AG09309 (cell line): Measurements from ENCODE around the gene IL36G.

ENCODE experiments used
- DNase-seq: peaks from one replicate; pipeline ENCODE4 v3.0.0-alpha.2; 2010; ENCODE audit warnings: low read depth
- H3K4me3 ChIP-seq: 2 replicates; pipeline ENCODE4 v1.5.1; 2011; ENCODE audit warnings: mild to moderate bottlenecking, low read depth, low read length, moderate library complexity; ENCODE audit not compliant: control insufficient read depth
- TF ChIP-seq, protein P1 (sequence below): IDR thresholded peaks from 2 replicates; pipeline ENCODE4 v1.5.1; 2011; ENCODE audit warnings: mild to moderate bottlenecking, low read depth, low read length, inconsistent platforms; ENCODE audit not compliant: insufficient read depth, control insufficient read depth; ENCODE audit errors: missing control alignments

Gene IL36G

DNA sequence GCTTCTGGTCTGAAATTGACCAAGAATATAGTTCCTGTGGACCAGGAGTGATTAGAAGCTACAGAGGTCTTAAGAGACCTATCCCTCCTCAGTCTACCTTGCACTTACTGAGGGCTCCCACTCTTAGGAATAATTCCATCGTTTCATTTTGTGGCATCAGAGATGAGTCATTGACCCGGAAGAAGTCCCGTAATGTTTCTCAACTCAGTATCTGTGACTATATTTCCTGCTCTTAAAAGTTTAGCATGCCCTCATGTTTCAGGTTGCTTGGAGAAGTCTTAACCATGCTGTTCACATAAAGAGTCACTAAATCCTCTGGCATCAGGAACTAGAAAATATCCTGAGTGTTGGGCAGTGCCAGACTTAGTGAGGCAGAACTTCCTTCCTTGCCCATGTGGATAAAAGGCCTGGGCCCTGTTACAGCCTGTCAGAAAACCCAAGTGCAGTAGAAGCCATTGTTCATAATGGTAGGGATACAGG lies 27.3 kb downstream of the IL36G start, which contains the start of gene IL36A:
IL36A (plus strand) TSS at position 430 of the 480 bp plus-strand sequence. CDS start 413 bp downstream, outside the sequence.
- DNase-seq = no peak
- H3K4me3 ChIP-seq = no peak within 1 kb of the TSS
- TF ChIP-seq, protein P1, sequence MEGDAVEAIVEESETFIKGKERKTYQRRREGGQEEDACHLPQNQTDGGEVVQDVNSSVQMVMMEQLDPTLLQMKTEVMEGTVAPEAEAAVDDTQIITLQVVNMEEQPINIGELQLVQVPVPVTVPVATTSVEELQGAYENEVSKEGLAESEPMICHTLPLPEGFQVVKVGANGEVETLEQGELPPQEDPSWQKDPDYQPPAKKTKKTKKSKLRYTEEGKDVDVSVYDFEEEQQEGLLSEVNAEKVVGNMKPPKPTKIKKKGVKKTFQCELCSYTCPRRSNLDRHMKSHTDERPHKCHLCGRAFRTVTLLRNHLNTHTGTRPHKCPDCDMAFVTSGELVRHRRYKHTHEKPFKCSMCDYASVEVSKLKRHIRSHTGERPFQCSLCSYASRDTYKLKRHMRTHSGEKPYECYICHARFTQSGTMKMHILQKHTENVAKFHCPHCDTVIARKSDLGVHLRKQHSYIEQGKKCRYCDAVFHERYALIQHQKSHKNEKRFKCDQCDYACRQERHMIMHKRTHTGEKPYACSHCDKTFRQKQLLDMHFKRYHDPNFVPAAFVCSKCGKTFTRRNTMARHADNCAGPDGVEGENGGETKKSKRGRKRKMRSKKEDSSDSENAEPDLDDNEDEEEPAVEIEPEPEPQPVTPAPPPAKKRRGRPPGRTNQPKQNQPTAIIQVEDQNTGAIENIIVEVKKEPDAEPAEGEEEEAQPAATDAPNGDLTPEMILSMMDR = no peak

DNA sequence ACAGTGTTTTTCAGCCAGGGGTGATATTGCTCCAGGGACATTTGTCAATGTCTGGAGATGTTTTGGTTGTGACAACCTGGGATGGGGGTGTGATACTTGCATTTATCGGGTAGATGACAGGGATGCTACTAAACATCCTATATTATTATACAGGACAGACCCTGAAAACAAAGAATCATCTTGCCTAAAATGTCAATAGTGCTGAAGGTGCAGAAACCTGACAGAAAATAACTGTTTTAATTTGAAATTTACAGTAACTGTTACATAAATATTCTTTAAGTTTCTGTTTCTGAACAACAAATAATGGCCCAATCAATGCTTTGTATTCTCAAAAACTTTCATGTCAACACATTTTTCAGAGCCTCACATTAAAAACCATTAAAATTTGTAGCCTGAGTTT lies 29.4 kb downstream of the IL36G start:
- H3K4me3 ChIP-seq = no peak overlapping the region
- TF ChIP-seq, protein P1 = no peak
- no peak for DNase-seq

DNA sequence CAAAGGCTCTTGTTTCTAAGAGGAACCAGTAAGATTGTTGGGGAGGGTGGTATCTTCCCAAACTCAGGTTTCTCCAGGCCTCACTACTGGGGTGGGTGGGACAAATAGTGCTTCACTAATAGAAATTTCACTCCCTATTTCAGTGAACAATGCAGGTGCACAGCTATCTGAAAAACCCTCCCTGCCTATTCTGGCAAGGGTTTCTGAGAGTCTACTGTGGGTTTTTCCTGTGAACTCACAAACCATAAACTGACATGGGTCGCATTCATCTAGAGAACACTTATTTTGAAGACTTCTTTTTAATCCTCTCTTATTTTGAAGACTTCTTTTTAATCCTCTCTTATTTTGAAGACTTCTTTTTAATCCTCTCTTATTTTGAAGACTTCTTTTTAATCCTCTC lies 31.8 kb downstream of the IL36G start:
- TF ChIP-seq, protein P1 = no peak
- H3K4me3 ChIP-seq = no peak overlapping the region
- DNase-seq = no peak

DNA sequence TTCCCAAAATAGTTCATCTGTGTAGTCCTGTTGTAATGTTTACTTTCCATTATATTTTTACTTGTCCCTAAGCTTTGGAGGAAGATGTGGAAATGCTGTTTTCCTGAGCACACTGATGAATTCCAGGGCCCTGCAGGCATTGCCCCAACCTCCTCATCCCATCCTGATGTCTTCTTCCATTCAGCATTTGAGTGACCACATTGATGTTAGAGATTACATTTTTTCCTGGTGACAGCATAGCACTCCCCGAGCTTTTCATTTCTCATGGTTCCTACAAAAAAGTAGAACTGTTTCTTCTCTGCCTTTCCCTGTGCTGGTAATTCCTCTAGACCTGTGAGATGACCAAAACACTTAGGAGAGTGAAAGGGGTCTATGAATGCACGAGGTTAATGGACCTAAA lies 32.3 kb downstream of the IL36G start:
- TF ChIP-seq, protein P1 = no peak

DNA sequence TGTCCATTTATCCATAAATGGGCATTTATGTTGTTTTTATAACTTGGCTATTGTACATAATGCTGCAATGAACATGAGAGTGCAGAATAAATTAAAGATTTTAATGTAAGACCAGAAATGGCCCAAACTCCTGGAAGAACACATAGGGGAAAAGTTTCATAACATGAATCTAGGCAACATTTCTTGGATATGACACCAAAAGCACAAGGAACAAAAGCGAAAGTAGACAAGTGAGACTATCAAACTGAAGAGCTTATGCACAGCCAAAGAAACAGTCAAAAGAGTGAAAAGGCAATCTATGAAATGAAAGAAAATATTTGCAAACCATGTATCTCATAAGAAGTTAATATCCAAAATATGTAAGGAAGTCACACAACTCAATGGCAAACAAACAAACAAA lies 33.3 kb downstream of the IL36G start:
- H3K4me3 ChIP-seq = no peak overlapping the region
- no peak for DNase-seq

More for the DNA sequence above, 32.3 kb downstream of the IL36G start:
- no peak for DNase-seq
- no peak overlapping the region for H3K4me3 ChIP-seq

DNA sequence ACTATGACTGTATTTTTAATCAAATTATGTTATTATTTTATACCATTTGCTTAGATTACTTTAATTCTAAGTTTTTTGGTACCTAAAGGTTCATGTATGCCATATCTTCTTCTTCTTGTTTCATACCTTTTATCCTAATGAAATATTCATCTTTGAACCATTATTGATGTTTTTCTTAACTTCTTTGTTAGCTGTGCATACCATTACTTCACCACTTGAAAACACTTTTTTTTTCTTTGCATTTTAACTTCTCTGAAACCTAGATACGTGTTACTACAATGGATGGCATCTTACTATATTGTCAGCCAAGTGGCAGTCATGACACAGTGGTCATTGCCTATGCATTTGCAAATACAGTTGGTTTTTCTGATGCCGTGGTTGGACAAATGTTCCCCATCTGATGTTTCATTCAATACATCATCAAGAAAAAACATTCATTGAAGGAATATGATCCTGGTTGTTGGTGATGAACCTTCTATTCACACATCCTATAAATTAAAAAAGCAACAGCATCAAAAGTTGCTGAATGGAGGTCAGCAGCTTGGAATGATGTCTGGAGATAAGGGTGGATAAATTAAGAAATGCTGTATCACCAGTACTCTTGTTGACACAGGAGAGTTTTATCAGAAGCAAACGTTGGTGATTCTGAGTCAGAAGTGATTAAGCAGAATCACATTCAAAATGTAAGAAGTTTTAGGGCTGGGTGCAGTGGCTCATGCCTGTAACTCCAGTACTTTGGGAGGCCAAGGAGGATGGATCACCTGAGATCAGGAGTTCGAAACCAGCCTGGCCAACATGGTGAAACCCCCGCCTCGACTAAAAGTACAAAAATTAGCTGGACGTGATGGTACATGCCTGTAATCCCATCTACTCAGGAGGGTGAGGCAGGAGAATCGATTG lies 34.9 kb downstream of the IL36G start:
- TF ChIP-seq, protein P1 = no peak
- no peak overlapping the region for H3K4me3 ChIP-seq
- DNase-seq = peak; percentile 31

More for the DNA sequence above, 33.3 kb downstream of the IL36G start:
- TF ChIP-seq, protein P1 = no peak

DNA sequence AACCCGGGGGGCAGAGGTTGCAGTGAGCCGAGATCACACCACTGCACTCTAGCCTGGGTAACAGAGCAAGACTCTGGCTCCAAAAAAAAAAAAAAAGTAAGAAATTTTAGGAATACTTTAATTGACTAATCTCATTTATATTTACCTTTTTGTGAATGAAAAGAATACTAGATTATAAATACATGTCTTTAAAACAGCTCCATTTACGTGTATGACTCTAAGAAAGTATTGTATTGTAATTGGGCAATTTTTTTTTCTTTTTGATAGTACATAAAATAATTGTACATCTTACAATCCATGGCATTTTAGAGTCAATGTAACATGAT lies 35.5 kb downstream of the IL36G start:
- no peak overlapping the region for H3K4me3 ChIP-seq
- TF ChIP-seq, protein P1 = no peak
- DNase-seq = no peak
